Measurements from ENCODE around the gene SVOP.

GRCh38 chr12:109052097-109052413, 31.2 kb upstream of the SVOP start:
- TF ChIP-seq POLR2A (IDR thresholded peaks at IDR 0.05; ENCODE audit: low read length) (no peak), GATA1 (IDR thresholded peaks at IDR 0.05; ENCODE audit: low read depth, low read length) (no peak)
